Smooth muscle cell (in vitro differentiated cells): ENCODE results near the gene HOXC13. TPM values are rescaled to one million over a fixed set of nuclear protein-coding genes. Genes with fewer than 3 reads are reported as not detected.

Experiments
- DNase-seq: peaks from one replicate; lab custom pipeline; 2025; ENCODE audit not compliant: unreplicated experiment; lab: John Stamatoyannopoulos, UW
- H2AFZ ChIP-seq: fragments of 200-600 bp; sonication (generic); 2 replicates; pipeline ENCODE4 v1.6.0; 2016; ENCODE audit warnings: antibody characterized with exemption, low read depth, mild to moderate bottlenecking
- H3F3A ChIP-seq: fragments of 200-600 bp; sonication (generic); 2 replicates; pipeline ENCODE4 v1.6.0; 2017; ENCODE audit warnings: antibody characterized with exemption, low read depth
- H3K27ac ChIP-seq: fragments of 200-600 bp; sonication (generic); 2 replicates; pipeline ENCODE4 v1.5.1; 2016; ENCODE audit warnings: low read depth, mild to moderate bottlenecking
- H3K27me3 ChIP-seq: fragments of 200-600 bp; sonication (generic); 2 replicates; pipeline ENCODE4 v1.6.1; 2016; ENCODE audit warnings: low read depth, mild to moderate bottlenecking
- H3K36me3 ChIP-seq: fragments of 200-600 bp; sonication (generic); 2 replicates; pipeline ENCODE4 v1.5.1; 2016; ENCODE audit warnings: low read depth
- H3K4me1 ChIP-seq: fragments of 200-600 bp; sonication (generic); 2 replicates; pipeline ENCODE4 v1.5.1; 2016; ENCODE audit warnings: low read depth
- H3K4me2 ChIP-seq: fragments of 200-600 bp; sonication (generic); 2 replicates; pipeline ENCODE4 v1.6.0; 2016; ENCODE audit warnings: mild to moderate bottlenecking
- H3K4me3 ChIP-seq: fragments of 200-600 bp; sonication (generic); 2 replicates; pipeline ENCODE4 v1.5.1; 2016; ENCODE audit warnings: mild to moderate bottlenecking
- H3K79me2 ChIP-seq: fragments of 200-600 bp; sonication (generic); 2 replicates; pipeline ENCODE4 v1.6.0; 2016; ENCODE audit warnings: low read depth, mild to moderate bottlenecking
- H3K9ac ChIP-seq: fragments of 200-600 bp; sonication (generic); 2 replicates; pipeline ENCODE4 v1.6.0; 2016; ENCODE audit warnings: low read depth
- H3K9me3 ChIP-seq: fragments of 200-600 bp; sonication (generic); replicated peaks from 2 replicates; pipeline ENCODE4 v1.5.1; 2016; ENCODE audit warnings: low read depth
- H4K20me1 ChIP-seq: fragments of 200-600 bp; sonication (generic); 2 replicates; pipeline ENCODE4 v1.6.0; 2016; ENCODE audit warnings: low read depth
- WGBS: methylation state at CpG from one replicate; pipeline ENCODE4 v1.1.7; 2016; ENCODE audit warnings: low lambda C conversion rate; 5-methylcytosine and 5-hydroxymethylcytosine counted together
- polyA plus RNA-seq: library from polyadenylated mRNA; unstranded; fragments of >200 nt; fragmentation: Nextera tagmentation; extraction: Ambion mirVana; gene quantifications from 2 replicates; pipeline ENCODE4 v1.2.1, GENCODE V29; 2016
- total RNA-seq: library from RNA; depleted of rRNA; stranded (reverse); fragments of >200 nt; gene quantifications from 2 replicates; pipeline ENCODE4 v1.2.3, GENCODE V29; 2014
- TF ChIP-seq, protein P1 (sequence below): fragments of 200-600 bp; sonication (generic); IDR thresholded peaks from 2 replicates; pipeline ENCODE4 v1.5.1; 2017; ENCODE audit warnings: borderline replicate concordance, mild to moderate bottlenecking, antibody characterized with exemption; ENCODE audit not compliant: insufficient read depth, poor library complexity, severe bottlenecking

Gene HOXC13
- total and polyA plus RNA-seq, 2 experiments from 2014 or later = 2.2 to 3.6 TPM

DNA sequence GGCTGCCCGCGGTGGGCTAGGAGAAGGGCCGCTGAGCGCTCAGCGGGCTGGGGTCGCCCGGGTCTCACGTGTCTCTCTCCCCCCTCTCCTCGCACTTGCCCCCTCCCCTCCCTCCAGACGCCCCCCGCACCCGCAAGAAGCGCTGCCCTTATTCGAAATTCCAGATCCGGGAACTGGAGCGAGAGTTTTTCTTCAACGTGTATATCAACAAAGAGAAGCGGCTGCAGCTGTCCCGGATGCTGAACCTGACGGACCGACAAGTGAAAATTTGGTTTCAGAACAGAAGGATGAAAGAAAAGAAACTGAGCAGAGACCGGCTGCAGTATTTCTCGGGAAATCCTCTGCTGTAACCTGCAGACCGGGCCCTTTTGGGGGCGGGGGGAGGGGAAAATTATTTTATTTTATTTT is 36.4 kb downstream of the HOXC13 start:
- H3K9ac ChIP-seq = no peak overlapping the region
- H3K27ac ChIP-seq = no peak overlapping the region
- WGBS = 5% methylated on average over 12 of the region's 25 CpGs
- TF ChIP-seq, protein P1, sequence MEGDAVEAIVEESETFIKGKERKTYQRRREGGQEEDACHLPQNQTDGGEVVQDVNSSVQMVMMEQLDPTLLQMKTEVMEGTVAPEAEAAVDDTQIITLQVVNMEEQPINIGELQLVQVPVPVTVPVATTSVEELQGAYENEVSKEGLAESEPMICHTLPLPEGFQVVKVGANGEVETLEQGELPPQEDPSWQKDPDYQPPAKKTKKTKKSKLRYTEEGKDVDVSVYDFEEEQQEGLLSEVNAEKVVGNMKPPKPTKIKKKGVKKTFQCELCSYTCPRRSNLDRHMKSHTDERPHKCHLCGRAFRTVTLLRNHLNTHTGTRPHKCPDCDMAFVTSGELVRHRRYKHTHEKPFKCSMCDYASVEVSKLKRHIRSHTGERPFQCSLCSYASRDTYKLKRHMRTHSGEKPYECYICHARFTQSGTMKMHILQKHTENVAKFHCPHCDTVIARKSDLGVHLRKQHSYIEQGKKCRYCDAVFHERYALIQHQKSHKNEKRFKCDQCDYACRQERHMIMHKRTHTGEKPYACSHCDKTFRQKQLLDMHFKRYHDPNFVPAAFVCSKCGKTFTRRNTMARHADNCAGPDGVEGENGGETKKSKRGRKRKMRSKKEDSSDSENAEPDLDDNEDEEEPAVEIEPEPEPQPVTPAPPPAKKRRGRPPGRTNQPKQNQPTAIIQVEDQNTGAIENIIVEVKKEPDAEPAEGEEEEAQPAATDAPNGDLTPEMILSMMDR = no peak
- H3K4me3 ChIP-seq = peak overlapping the region; percentile 35
- H3F3A ChIP-seq = no peaks in the 10 kb centered on the region
- no peaks in the 10 kb centered on the region for H3K36me3 ChIP-seq
- no peak for DNase-seq
- H3K4me2 ChIP-seq = peak overlapping the region; percentile 82
- H3K9me3 ChIP-seq = no peaks in the 10 kb centered on the region
- no peaks in the 10 kb centered on the region for H3K79me2 ChIP-seq
- H3K27me3 ChIP-seq = peaks cover 100% of the 10 kb centered on the region
- H4K20me1 ChIP-seq = no peaks in the 10 kb centered on the region
- H2AFZ ChIP-seq = no peak overlapping the region
- H3K4me1 ChIP-seq = peaks cover 4% of the 10 kb centered on the region

DNA sequence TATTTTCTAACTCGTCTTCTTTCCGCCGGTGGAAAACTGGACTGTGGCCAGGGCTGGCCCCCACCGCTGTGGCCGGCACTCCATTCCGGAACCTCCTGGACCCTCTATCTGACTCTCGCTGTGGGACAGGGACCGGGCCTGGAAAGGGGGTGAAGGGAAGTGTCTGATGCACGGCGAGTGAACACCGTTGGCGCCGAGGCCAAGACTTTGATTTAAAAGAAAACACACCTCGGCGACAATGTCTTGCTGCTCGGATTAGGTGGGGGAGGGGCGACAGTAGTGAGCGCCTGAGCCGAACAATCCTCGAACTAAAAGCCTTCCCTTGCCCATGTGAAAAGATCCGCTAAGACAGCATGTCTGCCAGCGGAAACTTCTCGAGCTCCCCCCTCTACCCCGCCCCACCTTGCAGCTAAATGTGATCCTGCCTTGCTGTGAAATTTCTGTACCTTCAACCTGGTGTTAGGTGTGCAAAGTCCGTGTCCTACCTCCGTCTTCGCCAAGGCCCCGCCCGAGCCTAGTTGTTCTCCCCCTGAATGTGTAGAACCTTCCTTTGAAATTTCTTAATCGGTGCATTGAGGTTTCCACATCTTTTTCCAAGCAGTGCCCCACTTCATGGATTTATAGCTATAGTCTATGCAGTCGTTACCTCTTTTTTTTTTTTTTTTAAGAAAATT is 37.0 kb downstream of the HOXC13 start:
- Histone ChIP-seq H2AFZ (no peak overlapping the region), H3F3A (no peaks in the 10 kb centered on the region), H3K27ac (no peak overlapping the region), H3K4me1 (peaks cover 4% of the 10 kb centered on the region), H3K4me3 (peak overlapping the region; percentile 35), H3K9me3 (no peaks in the 10 kb centered on the region), H3K79me2 (no peaks in the 10 kb centered on the region), H4K20me1 (no peaks in the 10 kb centered on the region), H3K36me3 (no peaks in the 10 kb centered on the region), H3K4me2 (peak overlapping the region; percentile 82), H3K27me3 (peaks cover 100% of the 10 kb centered on the region), H3K9ac (no peak overlapping the region)
- TF ChIP-seq, protein P1 = no peak
- no peak for DNase-seq
- 10% methylated on average over 31 of the region's 31 CpGs for WGBS

GRCh38 chr12:53976172-53976822 is 37.7 kb downstream of the HOXC13 start:
- no peak overlapping the region for H2AFZ ChIP-seq
- peaks cover 4% of the 10 kb centered on the region for H3K4me1 ChIP-seq
- no peak for DNase-seq
- H3K36me3 ChIP-seq = no peaks in the 10 kb centered on the region
- TF ChIP-seq, protein P1 = no peak
- H3K4me2 ChIP-seq = no peak overlapping the region
- H3K4me3 ChIP-seq = no peak overlapping the region
- H3K9me3 ChIP-seq = no peaks in the 10 kb centered on the region
- H3K9ac ChIP-seq = no peak overlapping the region
- no peak overlapping the region for H3K27ac ChIP-seq
- 21% methylated on average over 21 of the region's 21 CpGs for WGBS
- no peaks in the 10 kb centered on the region for H3K79me2 ChIP-seq
- H4K20me1 ChIP-seq = no peaks in the 10 kb centered on the region
- no peaks in the 10 kb centered on the region for H3F3A ChIP-seq
- H3K27me3 ChIP-seq = peaks cover 100% of the 10 kb centered on the region
